HCT116 (cell line): Measurements from ENCODE around the gene OMP. TPM values are rescaled to one million over a fixed set of nuclear protein-coding genes. Genes with fewer than 3 reads are reported as not detected.

Experiments
- ATAC-seq: fragments of 200-7000 bp; cut with Tn5 transposase; 2 replicates; pipeline ENCODE4 v1.9.1; 2020; ENCODE audit warnings: mild to moderate bottlenecking, moderate library complexity
- BruUV-seq: library from RNA; stranded (reverse); fragments of 400-500 nt; replicated peaks from 2 replicates; lab custom pipeline; 2021; lab: Mats Ljungman, UMichigan
- CTCF ChIA-PET: fragments of 300-600 bp; sonication (Branson Sonifier 250); formaldehyde crosslinking; loops from one replicate; lab custom pipeline; 2021; ENCODE audit warnings: antibody characterized with exemption; lab: Charles Lee
- POLR2A ChIA-PET: fragments of 300-600, 350-600 bp; sonication (Branson Sonifier 250); formaldehyde crosslinking; loops from one replicate; lab custom pipeline; 2021; ENCODE audit warnings: antibody characterized with exemption; lab: Charles Lee
- RAD21 ChIA-PET, 2 experiments: fragments of 300-600 bp; sonication (Branson Sonifier 250); formaldehyde crosslinking; loops; one replicate each; lab custom pipeline; 2023; ENCODE audit warnings: low total read pairs in 2 of 2; ENCODE audit not compliant: uncharacterized antibody in 2 of 2, unreplicated experiment in 2 of 2, low non-redundant PET in 1 of 2; lab: Charles Lee
- DNase-seq: peaks from one replicate; pipeline ENCODE4 v3.0.0-alpha.2; 2010; ENCODE audit warnings: low read depth, low spot score
- H2AFZ ChIP-seq: fragments of 200-600 bp; shearing (Covaris generic), sonication (generic); 2 replicates; pipeline ENCODE4 v1.6.1; 2017; ENCODE audit warnings: low read depth, mixed run types, mixed read lengths, antibody characterized with exemption, low read length; ENCODE audit not compliant: poor library complexity, severe bottlenecking
- H3K27ac ChIP-seq: 2 replicates; pipeline ENCODE4 v1.5.1; 2012; ENCODE audit warnings: low read depth, low read length
- H3K27me3 ChIP-seq: fragments of 200-600 bp; sonication (generic); 2 replicates; pipeline ENCODE4 v1.6.1; 2016; ENCODE audit warnings: mixed run types, low read length, mixed read lengths; ENCODE audit not compliant: insufficient read depth
- H3K36me3 ChIP-seq, 2 experiments: fragments of 200-500 bp in 1 of 2; fragments of 200-600 bp in 1 of 2; sonication (Bioruptor generic) in 1 of 2; sonication (generic) in 1 of 2; 2 replicates each; pipeline versions ENCODE4 v1.5.1 to v1.6.1; 2014 to 2016; ENCODE audit warnings: low read length in 2 of 2, inconsistent platforms in 1 of 2, mixed read lengths in 1 of 2, mixed run types in 1 of 2; ENCODE audit not compliant: insufficient read depth in 2 of 2, control insufficient read depth in 1 of 2
- H3K4me1 ChIP-seq, 2 experiments: fragments of 200-600 bp in 1 of 2; sonication (generic) in 1 of 2; 2 replicates each; pipeline versions ENCODE4 v1.5.1 to v1.6.1; 2012 to 2017; ENCODE audit warnings: low read length in 2 of 2, inconsistent platforms in 1 of 2, mild to moderate bottlenecking in 1 of 2, mixed read lengths in 1 of 2, mixed run types in 1 of 2, moderate library complexity in 1 of 2; ENCODE audit not compliant: insufficient read depth in 2 of 2, control insufficient read depth in 1 of 2
- H3K4me2 ChIP-seq: fragments of 200-600 bp; sonication (generic); 2 replicates; pipeline ENCODE4 v1.6.1; 2017; ENCODE audit warnings: mixed run types, low read length, mixed read lengths
- H3K4me3 ChIP-seq, 2 experiments: fragments of 200-600 bp in 1 of 2; sonication (generic) in 1 of 2; replicated peaks in 1 of 2; 2 replicates each; pipeline ENCODE4 v1.5.1; 2011 to 2016; ENCODE audit warnings: low read length in 2 of 2, control low read depth in 1 of 2, low read depth in 1 of 2, mild to moderate bottlenecking in 1 of 2, mixed read lengths in 1 of 2, mixed run types in 1 of 2
- H3K79me2 ChIP-seq: fragments of 200-600 bp; sonication (generic); 2 replicates; pipeline ENCODE4 v1.6.1; 2017; ENCODE audit warnings: mild to moderate bottlenecking, mixed run types, low read length, moderate library complexity, mixed read lengths; ENCODE audit not compliant: insufficient read depth
- H3K9ac ChIP-seq: fragments of 200-600 bp; sonication (generic); 2 replicates; pipeline ENCODE4 v1.6.1; 2016; ENCODE audit warnings: low read length, mixed read lengths
- H3K9me2 ChIP-seq: fragments of 200-600 bp; sonication (generic), shearing (Covaris generic); 2 replicates; pipeline ENCODE4 v1.6.1; 2017; ENCODE audit warnings: mixed run types, mild to moderate bottlenecking, moderate library complexity; ENCODE audit not compliant: insufficient read depth
- H3K9me3 ChIP-seq, 2 experiments: fragments of 200-500 bp in 1 of 2; fragments of 200-600 bp in 1 of 2; sonication (Bioruptor generic) in 1 of 2; sonication (generic) in 1 of 2; 2 replicates each; pipeline ENCODE4 v1.6.1; 2014 to 2017; ENCODE audit warnings: low read length in 2 of 2, mixed read lengths in 2 of 2, inconsistent platforms in 1 of 2, low read depth in 1 of 2, mild to moderate bottlenecking in 1 of 2, mixed run types in 1 of 2, moderate library complexity in 1 of 2; ENCODE audit not compliant: control insufficient read depth in 1 of 2, insufficient read depth in 1 of 2
- H4K20me1 ChIP-seq: fragments of 200-600 bp; sonication (generic), shearing (Covaris generic); 2 replicates; pipeline ENCODE4 v1.6.1; 2017; ENCODE audit warnings: mixed run types, mild to moderate bottlenecking, moderate library complexity; ENCODE audit not compliant: insufficient read depth
- EGR1 ChIP-seq: IDR thresholded peaks from 2 replicates; pipeline ENCODE4 v1.6.1; 2012; ENCODE audit warnings: low read depth
- EZH2 ChIP-seq: fragments of 200-600 bp; sonication (generic); IDR thresholded peaks from 2 replicates; pipeline ENCODE4 v1.6.1; 2017; ENCODE audit warnings: antibody characterized with exemption, mixed run types
- EZH2phosphoT487 ChIP-seq: fragments of 200-600 bp; IDR thresholded peaks from 2 replicates; pipeline ENCODE4 v1.6.1; 2018; ENCODE audit warnings: antibody characterized with exemption, borderline replicate concordance
- FOSL1 ChIP-seq: IDR thresholded peaks from 2 replicates; pipeline ENCODE4 v1.6.1; 2012; ENCODE audit warnings: low read depth
- JUND ChIP-seq: IDR thresholded peaks from 2 replicates; pipeline ENCODE4 v1.6.1; 2012
- POLR2A ChIP-seq: IDR thresholded peaks from 2 replicates; pipeline ENCODE4 v1.7.0; 2011; ENCODE audit warnings: borderline replicate concordance; ENCODE audit not compliant: insufficient read depth, insufficient read length; ENCODE audit errors: extremely low read depth
- POLR2AphosphoS5 ChIP-seq: IDR thresholded peaks from 2 replicates; pipeline ENCODE4 v1.6.1; 2011; ENCODE audit warnings: mild to moderate bottlenecking, low read depth, low read length, moderate library complexity
- SP1 ChIP-seq: IDR thresholded peaks from 2 replicates; pipeline ENCODE4 v1.6.1; 2012; ENCODE audit warnings: low read depth
- SRF ChIP-seq: IDR thresholded peaks from 2 replicates; pipeline ENCODE4 v1.6.1; 2012; ENCODE audit warnings: low read depth
- YY1 ChIP-seq: IDR thresholded peaks from 2 replicates; pipeline ENCODE4 v1.6.1; 2011; ENCODE audit warnings: low read length, low read depth, moderate library complexity, mild to moderate bottlenecking; ENCODE audit not compliant: insufficient replicate concordance; ENCODE audit errors: extremely low read depth
- ZFX ChIP-seq: fragments of 450-650 bp; IDR thresholded peaks from 2 replicates; pipeline ENCODE4 v1.6.1; 2017
- ZNF274 ChIP-seq: fragments of 200-500 bp; sonication (Bioruptor generic); IDR thresholded peaks from 2 replicates; pipeline ENCODE4 v1.6.1; 2014; ENCODE audit warnings: mild to moderate bottlenecking, low read depth, low read length, inconsistent platforms
- intact Hi-C: fragments of 100-400 bp; cut with micrococcal nuclease; formaldehyde crosslinking; loops from 2 replicates; pipeline ENCODE4 v1.10.0; 2022
- total RNA-seq: library from RNA; stranded (reverse); gene quantifications from one replicate; pipeline ENCODE4 v1.2.1, GENCODE V29; 2021; ENCODE audit not compliant: unreplicated experiment
- TF ChIP-seq, protein P1 (sequence below), 3 experiments: fragments of 200-600 bp in 1 of 3; sonication (generic) in 1 of 3; IDR thresholded peaks in 2 of 3; conservative IDR thresholded peaks in 1 of 3; 2 replicates each; pipeline ENCODE4 v1.5.1; 2012 to 2017; ENCODE audit warnings: low read depth in 2 of 3, low read length in 2 of 3, antibody characterized with exemption in 1 of 3, borderline replicate concordance in 1 of 3, control low read depth in 1 of 3, mild to moderate bottlenecking in 1 of 3, mixed read lengths in 1 of 3, mixed run types in 1 of 3, moderate library complexity in 1 of 3; ENCODE audit not compliant: insufficient read depth in 1 of 3
- TF ChIP-seq, protein P2 (sequence below): IDR thresholded peaks from 2 replicates; pipeline ENCODE4 v1.6.1; 2011; ENCODE audit warnings: mild to moderate bottlenecking, low read length, moderate library complexity; ENCODE audit not compliant: insufficient replicate concordance; ENCODE audit errors: extremely low read depth
- TF ChIP-seq, protein P3 (sequence below): IDR thresholded peaks from 2 replicates; pipeline ENCODE4 v1.6.1; 2012; ENCODE audit warnings: low read depth

OMP gene
- total RNA-seq, 1 experiment from 2014 or later = not detected

DNA sequence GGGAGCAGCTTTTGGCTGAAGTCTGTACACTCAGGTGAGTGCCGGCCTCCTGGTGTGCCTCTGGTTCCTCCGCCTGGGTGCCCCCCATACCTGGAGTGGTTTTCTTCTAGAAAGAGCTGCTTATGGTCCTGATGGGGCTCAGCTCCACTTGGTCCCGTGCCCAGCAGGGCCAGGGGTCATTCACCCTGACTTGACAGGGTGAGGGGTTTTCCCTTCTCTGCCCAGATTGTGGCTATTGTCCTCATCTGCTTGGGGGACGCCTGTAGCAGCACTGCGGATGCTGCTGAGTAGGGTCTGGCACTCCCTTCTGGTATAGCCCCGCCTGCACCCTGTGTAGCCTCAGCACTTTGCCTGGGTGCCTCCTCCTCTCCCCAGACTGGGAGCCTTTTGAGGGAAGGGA, 8.2 kb downstream of the OMP start:
- peak overlapping the region; percentile 73; the same call in 1 of the 2 replicates for H3K4me2 ChIP-seq
- H3K9me2 ChIP-seq = no peaks in the 10 kb centered on the region
- H3K4me3 ChIP-seq = no peak overlapping the region
- CTCF ChIA-PET = interaction anchor here (1.5 to 1.6 kb wide), 3 partner anchors 10 to 19 kb away, joined by 4 to 6 read pairs (median 4); no protein-coding TSS in a partner anchor
- no peaks in the 10 kb centered on the region for H4K20me1 ChIP-seq
- no peak overlapping the region for H2AFZ ChIP-seq
- intact Hi-C loops = no loop called here
- no peaks in the 10 kb centered on the region for H3K79me2 ChIP-seq
- H3K27ac ChIP-seq = no peak overlapping the region; the same call in 1 of the 2 replicates
- RAD21 ChIA-PET = interaction anchor here in 1 of 2 experiments (1.1 kb wide), 1 partner anchor 64 kb away, joined by 3 read pairs; no protein-coding TSS in a partner anchor
- ATAC-seq = no peak
- peaks cover 46 to 68% of the 10 kb centered on the region in 2 experiments for H3K4me1 ChIP-seq
- H3K36me3 ChIP-seq = no peaks in the 10 kb centered on the region
- no peaks in the 10 kb centered on the region for H3K27me3 ChIP-seq
- BruUV-seq = no TSS peak
- H3K9ac ChIP-seq = no peak overlapping the region
- no peaks in the 10 kb centered on the region for H3K9me3 ChIP-seq
- POLR2A ChIA-PET = no interaction called here
- DNase-seq = no peak
- TF ChIP-seq ZFX (no peak), ZNF274 (no peak), EZH2phosphoT487 (no peak), POLR2A (no peak), FOSL1 (no peak), SP1 (no peak), POLR2AphosphoS5 (no peak), JUND (no peak), SRF (no peak), EZH2 (no peak), YY1 (no peak), EGR1 (no peak)
- TF ChIP-seq, protein P1, sequence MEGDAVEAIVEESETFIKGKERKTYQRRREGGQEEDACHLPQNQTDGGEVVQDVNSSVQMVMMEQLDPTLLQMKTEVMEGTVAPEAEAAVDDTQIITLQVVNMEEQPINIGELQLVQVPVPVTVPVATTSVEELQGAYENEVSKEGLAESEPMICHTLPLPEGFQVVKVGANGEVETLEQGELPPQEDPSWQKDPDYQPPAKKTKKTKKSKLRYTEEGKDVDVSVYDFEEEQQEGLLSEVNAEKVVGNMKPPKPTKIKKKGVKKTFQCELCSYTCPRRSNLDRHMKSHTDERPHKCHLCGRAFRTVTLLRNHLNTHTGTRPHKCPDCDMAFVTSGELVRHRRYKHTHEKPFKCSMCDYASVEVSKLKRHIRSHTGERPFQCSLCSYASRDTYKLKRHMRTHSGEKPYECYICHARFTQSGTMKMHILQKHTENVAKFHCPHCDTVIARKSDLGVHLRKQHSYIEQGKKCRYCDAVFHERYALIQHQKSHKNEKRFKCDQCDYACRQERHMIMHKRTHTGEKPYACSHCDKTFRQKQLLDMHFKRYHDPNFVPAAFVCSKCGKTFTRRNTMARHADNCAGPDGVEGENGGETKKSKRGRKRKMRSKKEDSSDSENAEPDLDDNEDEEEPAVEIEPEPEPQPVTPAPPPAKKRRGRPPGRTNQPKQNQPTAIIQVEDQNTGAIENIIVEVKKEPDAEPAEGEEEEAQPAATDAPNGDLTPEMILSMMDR (IDR thresholded peaks at IDR 0.05 in 2 of 3, conservative IDR thresholded peaks at IDR 0.05 in 1 of 3; ENCODE audit: borderline replicate concordance in 1 of 3, insufficient read depth in 1 of 3, low read depth in 2 of 3, low read length in 2 of 3) = no peak
- TF ChIP-seq, protein P2, sequence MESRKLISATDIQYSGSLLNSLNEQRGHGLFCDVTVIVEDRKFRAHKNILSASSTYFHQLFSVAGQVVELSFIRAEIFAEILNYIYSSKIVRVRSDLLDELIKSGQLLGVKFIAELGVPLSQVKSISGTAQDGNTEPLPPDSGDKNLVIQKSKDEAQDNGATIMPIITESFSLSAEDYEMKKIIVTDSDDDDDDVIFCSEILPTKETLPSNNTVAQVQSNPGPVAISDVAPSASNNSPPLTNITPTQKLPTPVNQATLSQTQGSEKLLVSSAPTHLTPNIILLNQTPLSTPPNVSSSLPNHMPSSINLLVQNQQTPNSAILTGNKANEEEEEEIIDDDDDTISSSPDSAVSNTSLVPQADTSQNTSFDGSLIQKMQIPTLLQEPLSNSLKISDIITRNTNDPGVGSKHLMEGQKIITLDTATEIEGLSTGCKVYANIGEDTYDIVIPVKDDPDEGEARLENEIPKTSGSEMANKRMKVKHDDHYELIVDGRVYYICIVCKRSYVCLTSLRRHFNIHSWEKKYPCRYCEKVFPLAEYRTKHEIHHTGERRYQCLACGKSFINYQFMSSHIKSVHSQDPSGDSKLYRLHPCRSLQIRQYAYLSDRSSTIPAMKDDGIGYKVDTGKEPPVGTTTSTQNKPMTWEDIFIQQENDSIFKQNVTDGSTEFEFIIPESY = no peak
- TF ChIP-seq, protein P3, sequence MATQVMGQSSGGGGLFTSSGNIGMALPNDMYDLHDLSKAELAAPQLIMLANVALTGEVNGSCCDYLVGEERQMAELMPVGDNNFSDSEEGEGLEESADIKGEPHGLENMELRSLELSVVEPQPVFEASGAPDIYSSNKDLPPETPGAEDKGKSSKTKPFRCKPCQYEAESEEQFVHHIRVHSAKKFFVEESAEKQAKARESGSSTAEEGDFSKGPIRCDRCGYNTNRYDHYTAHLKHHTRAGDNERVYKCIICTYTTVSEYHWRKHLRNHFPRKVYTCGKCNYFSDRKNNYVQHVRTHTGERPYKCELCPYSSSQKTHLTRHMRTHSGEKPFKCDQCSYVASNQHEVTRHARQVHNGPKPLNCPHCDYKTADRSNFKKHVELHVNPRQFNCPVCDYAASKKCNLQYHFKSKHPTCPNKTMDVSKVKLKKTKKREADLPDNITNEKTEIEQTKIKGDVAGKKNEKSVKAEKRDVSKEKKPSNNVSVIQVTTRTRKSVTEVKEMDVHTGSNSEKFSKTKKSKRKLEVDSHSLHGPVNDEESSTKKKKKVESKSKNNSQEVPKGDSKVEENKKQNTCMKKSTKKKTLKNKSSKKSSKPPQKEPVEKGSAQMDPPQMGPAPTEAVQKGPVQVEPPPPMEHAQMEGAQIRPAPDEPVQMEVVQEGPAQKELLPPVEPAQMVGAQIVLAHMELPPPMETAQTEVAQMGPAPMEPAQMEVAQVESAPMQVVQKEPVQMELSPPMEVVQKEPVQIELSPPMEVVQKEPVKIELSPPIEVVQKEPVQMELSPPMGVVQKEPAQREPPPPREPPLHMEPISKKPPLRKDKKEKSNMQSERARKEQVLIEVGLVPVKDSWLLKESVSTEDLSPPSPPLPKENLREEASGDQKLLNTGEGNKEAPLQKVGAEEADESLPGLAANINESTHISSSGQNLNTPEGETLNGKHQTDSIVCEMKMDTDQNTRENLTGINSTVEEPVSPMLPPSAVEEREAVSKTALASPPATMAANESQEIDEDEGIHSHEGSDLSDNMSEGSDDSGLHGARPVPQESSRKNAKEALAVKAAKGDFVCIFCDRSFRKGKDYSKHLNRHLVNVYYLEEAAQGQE = no peak
